ACC112 (cell line): ENCODE measurements around the gene NAALADL2.

ENCODE experiments used
- H2AFZ ChIP-seq: fragments of 200-600 bp; sonication (generic); one replicate; pipeline ENCODE4 v1.6.0; 2017; ENCODE audit warnings: antibody characterized with exemption, low read length; ENCODE audit not compliant: unreplicated experiment
- H3K27ac ChIP-seq: fragments of 200-600 bp; sonication (generic); 2 replicates; pipeline ENCODE4 v1.5.1; 2014; ENCODE audit warnings: low read depth, mild to moderate bottlenecking, antibody characterized with exemption, low read length, moderate library complexity
- H3K27me3 ChIP-seq: fragments of 200-600 bp; sonication (generic); 2 replicates; pipeline ENCODE4 v1.6.1; 2014; ENCODE audit warnings: mild to moderate bottlenecking, antibody characterized with exemption, low read length, moderate library complexity, mixed read lengths; ENCODE audit not compliant: insufficient read depth
- H3K36me3 ChIP-seq: fragments of 200-600 bp; sonication (generic); 2 replicates; pipeline ENCODE4 v1.6.1; 2016; ENCODE audit warnings: mild to moderate bottlenecking, antibody characterized with exemption, low read length, moderate library complexity, mixed read lengths; ENCODE audit not compliant: insufficient read depth
- H3K4me1 ChIP-seq: fragments of 200-600 bp; sonication (generic); one replicate; pipeline ENCODE4 v1.6.1; 2016; ENCODE audit warnings: low read length, mixed read lengths; ENCODE audit not compliant: insufficient read depth, unreplicated experiment, control insufficient read depth
- H3K4me3 ChIP-seq: fragments of 200-600 bp; sonication (generic); 2 replicates; pipeline ENCODE4 v1.5.1; 2014; ENCODE audit warnings: mild to moderate bottlenecking, low read depth, low read length
- H3K79me2 ChIP-seq: fragments of 200-600 bp; sonication (generic); one replicate; pipeline ENCODE4 v1.6.0; 2016; ENCODE audit warnings: low read length; ENCODE audit not compliant: control insufficient read depth, unreplicated experiment, insufficient read depth

The NAALADL2 gene

GRCh38 chr3:175226444-175226843 lies 367.3 kb downstream of the NAALADL2 start:
- no peak overlapping the region for H3K4me3 ChIP-seq
- no peaks in the 10 kb centered on the region for H3K4me1 ChIP-seq

GRCh38 chr3:175227126-175227525 lies 368.0 kb downstream of the NAALADL2 start:
- Histone ChIP-seq H2AFZ (no peak overlapping the region), H3K4me3 (no peak overlapping the region), H3K27me3 (no peaks in the 10 kb centered on the region), H3K79me2 (no peaks in the 10 kb centered on the region), H3K27ac (no peak overlapping the region), H3K4me1 (no peaks in the 10 kb centered on the region), H3K36me3 (no peaks in the 10 kb centered on the region)

More at GRCh38 chr3:175226444-175226843, 367.3 kb downstream of the NAALADL2 start:
- Histone ChIP-seq H3K27ac (no peak overlapping the region), H3K36me3 (no peaks in the 10 kb centered on the region), H3K27me3 (no peaks in the 10 kb centered on the region), H2AFZ (no peak overlapping the region), H3K79me2 (no peaks in the 10 kb centered on the region)

- Histone ChIP-seq H3K79me2 (no peaks in the 10 kb centered on the region), H3K4me3 (no peak overlapping the region), H2AFZ (no peak overlapping the region), H3K27ac (no peak overlapping the region), H3K4me1 (no peaks in the 10 kb centered on the region), H3K27me3 (no peaks in the 10 kb centered on the region), H3K36me3 (no peaks in the 10 kb centered on the region)
Observed at GRCh38 chr3:175233957-175234940, 375.1 kb downstream of the NAALADL2 start.

GRCh38 chr3:175238801-175239200 lies 379.7 kb downstream of the NAALADL2 start:
- Histone ChIP-seq H3K36me3 (no peaks in the 10 kb centered on the region), H3K79me2 (no peaks in the 10 kb centered on the region), H3K27me3 (no peaks in the 10 kb centered on the region), H3K27ac (no peak overlapping the region), H3K4me1 (no peaks in the 10 kb centered on the region), H3K4me3 (no peak overlapping the region), H2AFZ (no peak overlapping the region)

GRCh38 chr3:175240921-175241320 lies 381.8 kb downstream of the NAALADL2 start:
- no peaks in the 10 kb centered on the region for H3K27me3 ChIP-seq
- no peak overlapping the region for H3K27ac ChIP-seq
- H3K4me1 ChIP-seq, result no peaks in the 10 kb centered on the region
- no peak overlapping the region for H2AFZ ChIP-seq
- H3K4me3 ChIP-seq, result no peak overlapping the region
- H3K36me3 ChIP-seq, result no peaks in the 10 kb centered on the region
- no peaks in the 10 kb centered on the region for H3K79me2 ChIP-seq

GRCh38 chr3:175242243-175242642 lies 383.1 kb downstream of the NAALADL2 start:
- H3K27me3 ChIP-seq, result no peaks in the 10 kb centered on the region
- no peaks in the 10 kb centered on the region for H3K4me1 ChIP-seq
- H3K27ac ChIP-seq, result no peak overlapping the region
- H3K36me3 ChIP-seq, result no peaks in the 10 kb centered on the region
- H3K4me3 ChIP-seq, result no peak overlapping the region
- H2AFZ ChIP-seq, result no peak overlapping the region
- H3K79me2 ChIP-seq, result no peaks in the 10 kb centered on the region

- H2AFZ ChIP-seq, result no peak overlapping the region
- no peak overlapping the region for H3K27ac ChIP-seq
- no peaks in the 10 kb centered on the region for H3K27me3 ChIP-seq
- no peak overlapping the region for H3K4me3 ChIP-seq
- no peaks in the 10 kb centered on the region for H3K79me2 ChIP-seq
- H3K36me3 ChIP-seq, result no peaks in the 10 kb centered on the region
- no peaks in the 10 kb centered on the region for H3K4me1 ChIP-seq
Observed at GRCh38 chr3:175246234-175246633, 387.1 kb downstream of the NAALADL2 start.

GRCh38 chr3:175246766-175247165 lies 387.6 kb downstream of the NAALADL2 start:
- Histone ChIP-seq H3K36me3 (no peaks in the 10 kb centered on the region), H2AFZ (no peak overlapping the region), H3K4me3 (no peak overlapping the region), H3K4me1 (no peaks in the 10 kb centered on the region), H3K27me3 (no peaks in the 10 kb centered on the region), H3K27ac (no peak overlapping the region), H3K79me2 (no peaks in the 10 kb centered on the region)

- Histone ChIP-seq H3K27me3 (no peaks in the 10 kb centered on the region), H3K27ac (no peak overlapping the region), H3K79me2 (no peaks in the 10 kb centered on the region), H3K4me1 (no peaks in the 10 kb centered on the region), H3K4me3 (no peak overlapping the region), H2AFZ (no peak overlapping the region), H3K36me3 (no peaks in the 10 kb centered on the region)
Observed at GRCh38 chr3:175247629-175248028, 388.5 kb downstream of the NAALADL2 start.

- Histone ChIP-seq H3K27ac (no peak overlapping the region), H3K4me3 (no peak overlapping the region), H3K79me2 (no peaks in the 10 kb centered on the region), H3K4me1 (no peaks in the 10 kb centered on the region), H2AFZ (no peak overlapping the region), H3K36me3 (no peaks in the 10 kb centered on the region), H3K27me3 (no peaks in the 10 kb centered on the region)
Observed at GRCh38 chr3:175248832-175249231, 389.7 kb downstream of the NAALADL2 start.

GRCh38 chr3:175255698-175256097 lies 396.6 kb downstream of the NAALADL2 start:
- H3K79me2 ChIP-seq, result no peaks in the 10 kb centered on the region
- no peaks in the 10 kb centered on the region for H3K36me3 ChIP-seq
- no peak overlapping the region for H2AFZ ChIP-seq
- H3K27me3 ChIP-seq, result no peaks in the 10 kb centered on the region
- peaks cover 38% of the 10 kb centered on the region for H3K4me1 ChIP-seq
- H3K4me3 ChIP-seq, result no peak overlapping the region
- H3K27ac ChIP-seq, result 0 out of 2 replicates have a peak overlapping the region, but pooled peaks have one; percentile 30
